ENCODE measurements around the gene ASIC5.
"Not testable (repeated sequence)": the region's sequence is repeated elsewhere in the genome, so short reads cannot be mapped to it uniquely, and the experiment has no call there.

Gene ASIC5

DNA sequence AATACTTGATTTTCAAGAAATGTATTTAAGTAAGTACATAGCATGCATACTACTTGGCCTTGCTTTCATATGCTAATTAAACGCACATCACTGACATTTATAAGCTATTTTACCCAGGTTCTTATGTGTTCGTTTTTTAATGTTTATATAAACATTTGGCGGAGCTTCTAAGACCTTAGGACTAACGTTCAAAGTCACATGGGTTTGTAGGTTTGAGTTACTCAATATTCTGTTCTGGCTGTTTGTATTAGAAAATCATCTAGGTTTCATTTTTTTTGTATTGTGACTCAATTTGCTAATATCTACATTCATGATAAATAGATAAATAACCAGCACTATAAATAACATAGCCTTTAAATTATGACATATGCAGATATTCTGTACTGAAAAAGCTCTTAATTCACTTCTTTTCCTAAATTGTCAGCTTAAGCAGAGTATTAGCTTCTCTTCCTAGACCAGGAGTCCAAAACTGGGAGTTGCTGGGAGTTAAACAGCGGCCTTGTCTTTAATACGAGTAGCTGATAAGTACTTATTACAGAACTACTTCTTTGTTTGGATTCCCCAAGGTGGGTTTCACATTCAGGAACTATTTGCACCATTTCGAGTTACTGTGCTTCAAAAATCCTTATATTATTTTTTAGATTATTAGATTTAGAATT lies 65.3 kb downstream of the ASIC5 start:
- DNase-seq (ENCODE audit: low read depth in 2 of 2), result no peak

- no peak for DNase-seq (ENCODE audit: low read depth in 2 of 2)
Measured at GRCh38 chr4:155799794-155800123, 66.3 kb downstream of the ASIC5 start.

GRCh38 chr4:155799116-155799793 lies 66.8 kb downstream of the ASIC5 start:
- no peak for DNase-seq (ENCODE audit: low read depth in 2 of 2)

- DNase-seq (ENCODE audit: low read depth in 2 of 2), result not testable (repeated sequence)
Measured at GRCh38 chr4:155797581-155797980, 68.5 kb downstream of the ASIC5 start.

DNA sequence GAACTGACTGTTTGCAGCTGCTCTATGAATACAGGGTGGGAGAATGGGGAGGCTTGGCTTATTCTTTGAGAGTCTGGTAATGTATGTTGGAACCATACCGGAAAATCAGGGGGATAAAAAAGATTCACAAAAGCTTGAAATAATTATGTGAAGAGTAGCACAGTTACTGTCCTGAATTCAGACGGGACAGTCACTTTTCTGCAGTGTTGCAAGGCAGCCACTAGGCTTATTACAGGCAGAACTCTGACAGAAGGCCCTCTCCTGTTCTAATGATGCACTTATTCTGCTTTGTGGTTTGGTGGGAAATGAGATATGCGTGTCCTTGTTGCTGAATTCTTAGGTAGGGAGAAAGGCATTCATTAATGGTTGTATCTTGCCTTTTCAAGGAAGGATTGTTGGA lies 70.1 kb downstream of the ASIC5 start:
- DNase-seq (ENCODE audit: low read depth in 2 of 2), result no peak

DNA sequence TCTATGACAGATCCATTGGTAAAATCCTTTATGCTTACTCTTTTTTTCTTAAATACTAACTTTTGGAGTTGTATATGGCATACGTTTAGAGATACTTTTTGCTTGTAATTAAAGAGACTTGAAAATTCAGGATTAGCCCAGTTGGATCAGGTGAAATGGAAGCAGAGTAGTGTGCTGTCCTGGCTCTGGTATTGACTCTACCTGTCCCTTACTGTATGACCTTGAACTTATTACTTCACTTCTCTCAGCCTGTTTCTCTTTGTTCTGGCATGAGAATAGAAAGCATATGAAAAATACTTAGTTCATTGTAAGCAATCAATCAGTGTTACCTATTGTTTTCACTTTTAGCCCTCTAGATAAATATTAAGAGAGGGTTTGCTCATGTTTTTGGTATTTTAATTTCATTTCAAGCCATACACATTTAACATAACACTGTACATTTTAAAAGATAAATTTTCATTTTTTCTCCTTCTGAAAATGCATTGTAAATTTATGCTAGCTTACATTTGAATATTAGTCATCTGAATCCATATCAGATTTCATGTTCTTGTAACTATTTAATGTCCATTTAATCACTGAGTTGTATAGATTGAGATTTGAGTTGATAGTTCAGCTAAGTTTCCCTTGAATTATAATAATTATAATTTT lies 71.4 kb downstream of the ASIC5 start:
- no peak for DNase-seq (ENCODE audit: low read depth in 2 of 2)

DNA sequence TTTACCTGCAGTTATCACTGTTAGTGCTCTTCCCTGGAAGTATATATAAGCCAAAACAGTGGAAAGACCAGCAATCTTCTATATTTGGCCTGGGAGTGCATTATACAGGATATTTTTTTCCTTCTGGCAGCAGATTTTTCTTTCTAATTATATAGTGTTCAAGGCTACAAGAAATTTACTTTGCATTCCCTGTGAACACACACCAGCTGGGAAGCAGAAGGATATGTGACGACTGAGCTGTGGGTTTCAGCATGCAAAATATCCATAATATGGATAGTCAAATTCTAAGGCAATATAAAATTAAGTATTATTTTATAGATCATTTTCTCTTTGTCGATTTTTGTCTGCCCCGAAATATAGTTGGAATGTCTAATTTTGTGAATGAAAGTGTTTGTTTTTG lies 76.1 kb downstream of the ASIC5 start:
- DNase-seq (ENCODE audit: low read depth in 2 of 2), result no peak

GRCh38 chr4:155789391-155789790 lies 76.7 kb downstream of the ASIC5 start:
- DNase-seq (ENCODE audit: low read depth in 2 of 2), result no peak

DNA sequence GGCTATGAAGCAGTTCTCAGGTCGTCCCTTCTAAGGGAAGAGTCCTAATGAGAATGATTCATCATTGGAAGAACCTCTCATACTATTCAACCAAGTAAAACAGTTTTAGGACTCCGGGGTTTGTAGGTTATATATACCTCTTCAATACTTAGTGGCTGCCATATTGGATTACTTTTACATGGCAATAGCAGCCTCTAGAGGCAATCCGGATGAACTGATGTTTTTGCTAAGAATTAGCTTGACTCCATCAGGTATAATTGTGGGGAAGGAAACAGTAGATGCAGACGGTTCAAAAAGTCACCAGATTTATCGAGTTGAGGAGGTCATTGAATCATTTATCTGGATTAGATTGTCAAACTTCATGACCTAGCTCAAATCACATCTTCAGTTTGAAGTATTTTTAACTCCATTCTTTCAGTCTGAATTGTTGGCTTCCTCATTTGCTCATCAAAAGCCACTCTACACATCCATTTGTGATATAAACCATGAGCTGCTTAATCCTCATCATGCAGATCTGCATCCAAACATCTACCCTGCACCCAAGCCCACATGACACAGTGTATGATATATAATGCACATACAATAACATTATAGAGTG lies 78.9 kb downstream of the ASIC5 start:
- no peak for DNase-seq (ENCODE audit: low read depth in 2 of 2)

DNA sequence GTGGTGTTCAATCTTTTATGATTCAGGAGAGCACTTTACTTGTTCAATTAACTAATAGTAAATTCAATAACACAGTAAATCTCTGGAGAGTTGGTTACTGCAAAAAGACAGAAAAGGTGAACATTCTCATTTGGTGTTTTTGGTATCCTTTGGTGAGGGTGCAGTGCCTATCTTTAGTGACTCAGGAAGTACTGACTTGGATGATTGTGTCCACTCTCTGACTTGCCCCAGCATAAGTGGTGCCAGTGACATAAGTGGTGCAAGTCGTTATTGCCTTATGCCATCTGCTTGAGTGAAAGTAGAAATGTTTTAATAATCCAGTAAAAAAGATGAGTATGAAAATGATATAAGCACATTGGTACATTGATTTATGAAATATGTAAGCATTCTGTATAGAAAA lies 80.2 kb downstream of the ASIC5 start:
- no peak for DNase-seq (ENCODE audit: low read depth in 2 of 2)

DNA sequence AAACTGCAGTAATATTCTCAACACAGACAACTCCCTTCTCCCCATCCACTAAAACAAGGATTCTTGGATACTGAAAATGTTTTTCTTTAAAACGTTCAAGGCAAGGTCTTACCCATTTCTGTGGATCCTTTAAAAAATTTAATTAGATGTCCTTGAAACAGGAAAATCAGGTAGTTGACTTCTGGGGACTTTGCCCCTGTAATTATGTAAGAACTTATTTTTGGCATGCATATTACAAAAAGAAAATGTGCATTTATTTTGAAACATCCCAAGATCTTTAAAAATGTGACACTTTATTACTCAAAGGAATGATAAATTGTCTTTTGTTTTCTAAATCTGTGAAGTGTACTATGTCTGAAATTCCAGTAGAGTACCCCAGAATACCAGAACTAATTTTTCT lies 81.4 kb downstream of the ASIC5 start:
- DNase-seq (ENCODE audit: low read depth in 2 of 2), result no peak

GRCh38 chr4:155781249-155781831 lies 84.7 kb downstream of the ASIC5 start:
- no peak for DNase-seq (ENCODE audit: low read depth in 2 of 2)

DNA sequence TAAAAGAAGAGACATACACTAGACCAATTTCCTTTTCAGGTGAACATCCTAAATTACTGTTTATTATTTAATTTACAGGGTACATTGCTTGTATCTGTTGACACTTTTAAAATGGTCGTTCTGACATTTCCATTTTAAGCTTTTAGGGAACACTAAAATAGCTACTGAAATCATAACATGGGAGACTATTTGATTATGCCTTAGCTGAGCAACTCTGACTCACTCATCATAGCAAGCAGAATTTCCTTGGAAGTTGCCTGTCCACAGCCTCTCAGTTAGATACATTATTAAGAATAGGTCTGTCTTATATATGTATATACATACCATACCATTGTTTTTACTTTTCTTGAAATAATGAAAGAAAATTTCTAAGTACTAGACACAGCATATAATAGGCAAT lies 85.3 kb downstream of the ASIC5 start:
- DNase-seq (ENCODE audit: low read depth in 2 of 2), result no peak

All from stimulated activated CD8-positive, alpha-beta memory T cell treated with anti-CD3 and anti-CD28 coated beads, Interleukin-2, amount 100 ng/mL, for 48 hours (primary cell).